ENCODE results near the gene GPS1.

GPS1 gene

DNA sequence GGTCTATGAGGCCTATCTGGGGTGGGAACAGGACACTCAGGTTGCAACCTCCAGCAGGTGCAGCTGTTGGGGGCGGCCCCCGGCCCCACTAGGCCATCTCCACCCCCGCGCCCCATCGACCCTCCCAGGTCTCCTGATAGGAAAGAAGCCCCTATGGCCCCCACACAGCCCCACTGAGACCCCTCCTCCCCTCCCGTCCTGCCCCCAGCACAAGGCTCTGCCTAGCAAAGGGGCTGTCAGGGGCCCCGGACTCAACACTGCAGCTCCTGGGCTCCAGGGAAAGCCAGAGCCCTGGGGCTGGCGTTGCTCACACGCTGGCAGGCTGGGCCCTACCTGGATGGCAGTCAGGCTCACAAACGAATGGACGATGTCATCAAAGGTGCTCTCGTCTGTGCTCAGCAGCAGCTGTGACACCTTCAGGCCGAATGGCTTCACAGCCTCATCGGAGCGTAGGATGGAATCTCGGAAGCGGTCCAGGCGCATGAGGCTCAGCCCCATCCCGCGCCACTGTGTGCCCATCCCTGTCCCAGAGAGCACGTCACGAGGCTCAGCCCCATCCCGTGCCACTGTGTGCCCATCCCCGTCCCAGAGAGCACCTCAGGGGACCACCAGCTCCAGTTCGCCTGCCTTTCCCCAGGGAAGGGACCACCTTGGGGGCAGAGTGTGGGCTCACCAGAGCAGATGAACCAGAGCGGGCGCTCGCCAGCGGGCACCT, 39.0 kb downstream of the GPS1 start:
- no peak for DNase-seq (ENCODE audit: low read depth in 2 of 2)

DNA sequence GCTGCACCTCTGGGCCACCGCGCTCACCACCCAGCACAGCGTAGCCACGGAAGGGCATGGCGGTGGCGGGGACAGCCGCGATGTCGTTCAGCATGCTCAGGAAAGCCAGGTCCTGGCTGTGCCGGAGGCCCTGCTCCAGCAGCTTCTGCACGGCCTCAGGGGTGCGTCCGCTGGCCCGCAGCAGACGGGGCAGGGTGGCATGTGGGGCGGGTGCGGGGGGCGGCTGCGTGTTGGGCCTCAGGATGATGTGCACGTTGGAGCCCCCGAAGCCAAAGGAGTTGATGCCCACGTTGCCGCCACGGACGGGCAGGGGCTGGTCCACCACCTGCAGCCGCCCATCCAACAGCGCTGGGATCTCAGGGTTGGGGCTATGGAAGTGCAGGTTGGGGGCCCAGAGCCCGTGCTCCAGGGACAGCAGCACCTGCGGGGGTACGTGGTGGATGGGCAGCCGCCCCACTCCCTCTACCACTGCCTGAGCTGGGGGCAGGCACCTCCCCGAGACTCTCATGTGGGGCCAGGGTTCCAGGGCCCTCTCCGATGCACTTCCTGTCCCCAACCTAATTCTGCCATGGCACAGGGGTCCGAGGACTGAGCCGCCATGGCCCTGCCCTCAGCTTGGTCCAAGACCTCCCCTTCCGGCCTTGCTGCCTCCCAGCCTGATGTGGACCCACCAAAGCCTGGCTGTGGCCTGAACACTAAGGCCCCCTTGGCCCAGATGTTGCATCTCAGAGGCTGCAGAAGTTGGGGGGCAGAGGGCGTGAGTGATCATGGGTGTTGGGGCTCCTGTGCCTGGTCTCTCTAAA, 39.8 kb downstream of the GPS1 start:
- DNase-seq (ENCODE audit: low read depth in 2 of 2): no peak

DNA sequence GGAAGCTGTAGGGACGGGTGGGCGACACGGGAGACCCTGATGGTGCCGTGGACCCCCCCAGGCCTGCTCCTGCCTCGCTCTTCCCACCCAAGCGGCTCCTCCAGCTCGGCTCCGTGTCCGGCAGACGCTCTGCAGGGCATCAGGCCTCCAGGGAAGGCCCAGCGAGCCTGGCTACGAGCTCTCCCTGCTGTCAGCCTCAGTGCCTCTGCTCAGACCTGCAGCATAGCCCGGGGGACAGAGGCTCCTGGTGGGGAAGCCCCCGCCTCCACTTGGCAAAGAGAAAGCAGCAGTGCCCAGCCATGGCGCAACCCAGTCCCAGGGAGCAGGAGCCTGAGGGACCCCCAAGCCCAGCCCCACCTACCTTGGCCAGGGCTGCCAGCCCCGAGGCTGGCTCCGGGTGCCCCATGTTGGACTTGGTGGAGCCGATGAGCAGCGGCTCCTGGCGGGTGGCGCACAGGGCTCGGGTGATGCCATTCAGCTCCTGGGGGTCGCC, 40.4 kb downstream of the GPS1 start:
- no peak for DNase-seq (ENCODE audit: low read depth in 2 of 2)

DNA sequence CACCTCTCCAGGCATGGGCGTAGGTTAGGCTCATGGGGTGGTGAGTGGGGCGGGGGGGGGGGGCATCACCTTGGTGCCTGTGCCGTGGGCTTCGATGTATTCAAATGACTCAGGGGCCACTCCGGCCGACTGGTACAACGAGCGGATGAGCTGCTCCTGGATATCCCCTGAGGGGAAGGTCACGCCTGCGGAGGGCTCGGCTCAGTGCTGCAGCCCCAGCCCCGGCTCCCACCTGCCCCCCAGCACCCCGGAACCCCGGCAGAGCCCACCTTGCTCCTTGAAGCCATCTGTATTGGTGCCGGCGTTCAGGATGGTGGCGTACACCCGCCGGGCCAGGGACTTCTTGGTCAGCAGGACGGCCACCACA, 40.9 kb downstream of the GPS1 start:
- DNase-seq (ENCODE audit: low read depth in 2 of 2): no peak

DNA sequence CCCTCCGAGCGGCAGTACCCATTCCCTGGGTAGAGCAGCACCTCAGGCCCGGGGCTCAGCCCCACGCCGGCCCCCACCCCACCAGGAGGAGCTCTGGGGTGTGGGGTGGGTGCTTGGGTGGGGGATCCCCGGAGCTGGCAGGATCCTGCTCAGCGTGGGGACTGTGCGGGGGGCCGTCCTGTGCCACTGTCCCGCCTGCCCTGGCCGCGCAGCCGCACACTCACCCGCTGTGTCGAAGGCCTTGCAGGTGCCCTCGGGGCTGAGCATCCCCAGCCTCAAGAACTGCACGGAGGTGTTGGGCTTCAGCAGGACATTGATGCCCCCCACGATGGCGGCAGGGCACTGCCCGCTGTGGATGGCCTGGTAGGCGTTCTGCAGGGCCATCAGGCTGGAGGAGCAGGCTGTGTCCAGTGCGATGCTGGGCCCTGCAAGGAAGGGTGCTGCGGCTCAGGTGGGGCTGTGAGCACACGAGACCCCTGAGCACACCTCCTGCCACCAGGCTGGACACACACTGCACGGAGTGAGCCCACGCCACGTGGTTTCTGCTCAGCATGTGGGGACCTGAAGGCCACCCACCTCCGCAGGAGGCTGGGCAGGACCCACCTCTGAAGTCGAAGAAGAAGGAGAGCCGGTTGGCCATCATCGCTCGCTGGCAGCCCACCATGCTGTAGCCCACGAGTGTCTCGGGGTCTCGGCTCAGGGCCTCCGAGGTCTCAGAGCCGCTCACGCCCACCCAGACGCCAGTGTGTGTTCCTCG, 41.5 kb downstream of the GPS1 start:
- no peak for DNase-seq (ENCODE audit: low read depth in 2 of 2)

DNA sequence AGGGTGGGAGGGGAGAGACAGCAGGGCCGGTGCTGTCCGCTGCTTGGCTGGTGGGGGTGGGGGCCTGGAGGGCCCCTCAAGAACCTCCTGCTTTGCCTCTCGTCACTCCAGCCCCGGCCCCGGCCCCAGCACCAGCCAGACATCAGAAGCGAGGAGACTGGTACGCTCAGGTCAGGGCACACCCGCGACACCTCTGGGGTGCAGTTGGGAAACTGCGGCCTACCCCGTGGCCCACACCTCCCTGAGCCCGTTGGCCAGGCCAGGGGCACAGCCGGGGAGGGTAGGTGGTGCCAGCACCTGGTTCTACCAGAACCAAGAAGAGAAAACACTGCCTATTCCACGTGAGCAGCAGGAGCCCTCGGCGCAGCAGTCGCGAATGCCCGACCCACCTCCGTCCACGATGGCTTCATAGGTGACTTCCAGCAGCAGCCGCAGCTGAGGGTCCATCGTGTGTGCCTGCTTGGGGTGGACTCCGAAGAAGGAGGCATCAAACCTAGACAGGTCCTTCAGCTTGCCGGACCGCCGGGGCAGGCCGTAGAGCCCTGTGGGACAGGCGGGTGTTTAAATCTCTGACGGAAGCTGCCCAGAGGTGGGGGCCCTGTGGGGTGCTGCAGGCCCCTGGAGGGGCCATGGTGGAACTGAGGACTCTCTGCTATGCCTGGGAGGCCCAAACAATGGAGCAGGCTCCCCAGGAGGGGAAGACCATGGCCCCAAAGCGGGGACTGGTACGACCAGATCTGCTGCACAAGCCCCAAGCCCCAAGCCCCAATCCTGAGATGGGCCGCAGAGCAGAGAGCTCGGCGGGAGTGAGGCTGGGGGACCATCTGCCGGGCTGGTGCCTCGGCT, 43.5 kb downstream of the GPS1 start:
- no peak for DNase-seq (ENCODE audit: low read depth in 2 of 2)

DNA sequence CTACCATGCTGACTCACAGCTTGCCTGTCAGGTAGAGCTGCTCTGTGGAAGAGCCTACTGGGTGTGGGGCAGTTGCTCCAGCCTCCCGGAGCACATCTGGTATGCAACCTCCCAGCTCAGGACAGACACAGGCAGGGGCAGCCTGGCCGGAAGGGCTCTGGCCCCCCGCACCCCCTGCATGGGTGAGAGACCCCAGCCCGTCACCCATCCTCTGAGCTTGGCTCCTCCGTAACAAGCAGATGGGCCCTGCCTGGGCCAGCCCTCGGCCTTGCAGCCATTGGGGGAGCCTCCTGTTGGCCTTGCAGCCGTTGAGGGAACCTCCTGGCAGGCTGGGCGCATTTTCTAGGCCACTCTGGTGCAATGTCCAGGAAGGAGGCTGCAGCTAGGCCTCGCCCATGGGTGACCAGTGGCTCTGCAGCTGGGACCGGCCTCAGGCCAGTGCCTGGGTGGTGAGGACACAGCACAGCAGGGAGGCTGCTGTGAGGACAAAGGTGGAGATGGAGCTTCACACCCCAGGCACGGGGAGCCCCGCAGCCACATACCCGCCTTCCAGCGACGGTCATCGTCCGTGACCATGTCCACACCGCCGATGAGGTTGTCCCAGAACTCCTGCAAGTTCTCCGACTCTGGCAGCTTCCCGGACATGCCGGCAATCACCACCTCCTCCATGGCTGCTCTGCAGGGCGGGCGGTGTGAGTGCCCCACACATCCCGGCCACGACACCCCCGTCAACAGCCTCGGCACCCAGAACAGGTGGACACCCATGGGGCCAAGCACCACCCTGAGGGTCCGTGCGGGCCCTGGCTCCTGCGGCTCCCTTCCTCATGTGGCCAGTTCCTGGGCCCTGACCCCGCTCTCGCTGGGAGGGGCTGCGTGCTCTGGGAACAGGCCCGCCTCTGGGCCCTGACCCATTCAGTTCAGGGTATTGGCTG, 44.3 kb downstream of the GPS1 start:
- DNase-seq (ENCODE audit: low read depth in 2 of 2): no peak

DNA sequence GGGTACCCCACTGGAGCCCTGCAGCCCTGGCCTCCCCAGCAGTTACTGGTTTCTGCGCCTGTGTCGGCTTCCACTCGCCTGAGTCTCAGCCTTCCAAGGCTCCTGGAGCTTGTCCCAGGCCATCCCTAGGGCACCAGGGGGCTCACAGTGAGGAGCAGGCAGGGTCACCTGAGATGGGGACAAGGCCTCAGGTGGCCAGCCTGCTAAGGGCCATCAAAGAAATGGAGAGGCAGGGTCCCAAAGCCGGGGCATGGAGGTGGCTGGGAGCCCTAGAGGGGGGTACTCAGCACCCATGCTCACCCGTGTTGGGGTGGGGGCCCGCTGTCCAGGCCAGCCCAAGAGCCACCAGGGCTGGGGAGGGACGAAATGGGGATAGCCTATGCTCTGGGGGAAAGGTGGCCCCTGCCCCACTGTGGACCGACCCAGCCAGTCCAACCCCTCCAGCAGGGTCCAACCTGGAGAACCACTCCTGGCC, 45.0 kb downstream of the GPS1 start:
- DNase-seq (ENCODE audit: low read depth in 2 of 2): no peak

DNA sequence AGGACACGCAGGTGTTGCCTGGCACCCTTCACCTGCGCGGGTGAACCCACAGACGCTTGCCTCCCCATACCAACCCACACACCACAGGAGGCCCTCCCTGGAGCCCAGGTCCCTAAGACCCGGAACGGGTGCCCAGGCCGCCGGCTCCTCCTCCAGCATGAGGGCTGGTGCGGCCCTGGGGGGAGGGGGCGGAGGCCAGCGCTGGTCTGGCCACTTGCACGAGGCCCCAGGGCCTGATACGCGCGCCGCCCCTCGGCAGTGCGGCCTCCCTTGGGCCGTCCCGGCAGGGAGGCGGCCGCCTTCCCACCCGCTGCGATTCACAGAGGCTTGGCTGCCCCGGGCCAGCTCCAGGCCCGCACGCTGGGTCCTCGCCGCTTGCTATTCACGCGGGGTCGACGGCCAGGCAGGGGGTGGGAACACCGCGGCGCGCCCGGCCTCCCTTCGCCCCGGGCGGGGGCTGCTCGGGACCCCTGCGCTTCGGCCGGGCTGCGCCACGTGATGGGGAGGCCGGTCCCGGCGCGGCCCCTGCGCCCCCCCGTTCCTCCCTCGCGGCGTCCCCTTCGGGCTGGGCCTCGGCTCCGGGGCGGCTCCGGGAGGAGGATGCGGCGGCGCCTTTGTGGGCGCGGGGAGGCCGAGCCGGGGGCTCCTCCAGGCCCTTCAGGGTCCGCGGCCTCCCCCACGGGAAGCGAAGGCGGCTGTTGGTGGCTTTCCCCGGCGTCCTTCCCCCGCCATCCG, 45.7 kb downstream of the GPS1 start:
- DNase-seq (ENCODE audit: low read depth in 2 of 2): no peak

DNA sequence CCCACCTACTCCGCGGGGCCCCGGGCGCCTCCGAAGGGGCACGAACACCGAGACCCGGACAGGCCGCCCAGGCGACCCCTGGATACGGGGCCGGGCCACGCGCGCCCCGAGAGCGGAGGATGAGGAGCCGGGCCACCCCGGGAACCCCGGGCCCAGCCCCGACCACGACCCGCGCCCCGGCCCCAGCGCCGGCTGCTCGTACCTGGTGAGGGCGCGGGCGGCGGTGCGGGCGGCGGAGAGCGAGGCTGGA, 46.1 kb downstream of the GPS1 start:
- no peak for DNase-seq (ENCODE audit: low read depth in 2 of 2)

DNA sequence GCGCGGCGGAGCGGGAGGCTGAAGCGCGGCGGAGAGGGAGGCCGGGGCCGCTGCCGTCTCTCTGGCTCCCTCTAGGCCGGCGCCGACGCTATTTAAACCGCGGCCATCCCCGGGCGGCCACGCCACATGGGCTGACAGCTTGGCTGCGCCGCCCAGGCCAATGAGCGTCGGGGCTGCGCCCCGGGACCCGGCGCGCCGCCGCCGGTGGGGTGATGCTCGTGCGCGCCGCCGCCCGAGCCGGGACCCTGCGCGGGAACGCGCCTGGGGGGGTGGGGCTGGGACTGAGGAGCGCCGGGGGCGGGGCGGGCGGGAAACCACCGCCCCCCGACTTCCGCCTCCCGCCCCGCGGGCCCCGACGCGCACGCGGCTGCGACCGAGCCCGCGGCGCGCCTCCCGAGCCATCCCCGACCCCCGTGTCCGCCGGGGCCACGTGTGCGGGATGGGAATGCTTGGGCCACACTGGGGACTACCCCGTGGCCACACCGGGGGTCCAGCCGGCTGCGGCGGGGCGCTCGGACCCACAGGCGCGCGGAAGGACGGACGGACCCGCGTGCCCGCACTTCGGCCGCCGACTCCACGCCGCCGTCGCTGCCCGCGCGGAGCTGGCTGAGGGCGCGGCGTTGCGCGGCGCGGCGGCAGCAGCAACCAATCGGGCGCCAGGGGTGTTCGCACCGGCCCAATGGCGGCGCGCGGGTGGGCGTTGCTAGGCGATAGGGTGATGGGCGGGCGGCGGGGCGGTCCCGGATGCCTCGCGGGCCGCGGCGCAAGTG, 46.7 kb downstream of the GPS1 start, which contains the start of gene FASN:
TSS of gene FASN (minus strand) at position 68 of the 770 bp plus-strand sequence. CDS start 1,791 bp downstream, outside the sequence.
- peak; percentile 90 to 94 for DNase-seq (ENCODE audit: low read depth in 2 of 2)

DNA sequence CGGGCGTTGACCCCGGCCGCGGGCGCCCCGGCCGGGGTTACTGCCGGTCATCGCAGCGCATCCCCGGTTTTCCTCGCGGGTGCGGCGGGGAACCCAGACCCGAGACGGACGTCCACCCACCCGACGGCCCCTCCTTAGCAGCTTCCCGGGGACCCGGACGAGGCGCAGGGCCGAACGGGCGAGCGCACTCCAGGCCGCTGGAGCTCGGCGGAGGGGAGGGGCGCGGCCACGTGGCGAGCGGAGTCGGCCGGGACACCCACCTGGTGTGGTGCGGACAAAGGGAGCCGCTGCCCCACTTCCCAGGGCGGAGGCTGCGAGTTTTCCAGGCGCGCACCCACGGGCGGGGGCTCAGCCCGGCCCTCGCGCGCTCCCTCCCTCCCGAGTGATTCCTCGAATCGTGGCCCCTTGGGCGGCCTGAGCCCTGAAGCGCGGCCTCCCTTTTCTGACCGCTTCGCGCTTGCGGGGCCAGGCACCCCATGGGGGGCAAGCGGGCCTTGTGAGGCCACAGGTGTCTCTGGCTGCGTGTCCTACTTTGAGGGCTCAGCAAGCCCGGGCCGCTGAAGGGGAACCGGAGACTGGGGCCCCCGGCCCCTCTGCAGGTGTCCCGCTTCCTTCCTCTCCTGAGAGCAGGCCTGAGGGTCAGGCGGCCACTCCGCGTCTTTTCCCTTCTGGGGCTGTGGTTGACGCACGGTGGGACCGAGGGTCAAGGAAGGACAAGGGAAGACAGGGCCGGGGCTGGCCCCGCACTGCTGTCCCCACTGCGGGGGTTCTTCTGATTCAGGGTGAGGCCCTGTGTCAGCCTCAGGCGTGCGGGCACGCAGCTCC, 47.5 kb downstream of the GPS1 start:
- no peak for DNase-seq (ENCODE audit: low read depth in 2 of 2)

DNA sequence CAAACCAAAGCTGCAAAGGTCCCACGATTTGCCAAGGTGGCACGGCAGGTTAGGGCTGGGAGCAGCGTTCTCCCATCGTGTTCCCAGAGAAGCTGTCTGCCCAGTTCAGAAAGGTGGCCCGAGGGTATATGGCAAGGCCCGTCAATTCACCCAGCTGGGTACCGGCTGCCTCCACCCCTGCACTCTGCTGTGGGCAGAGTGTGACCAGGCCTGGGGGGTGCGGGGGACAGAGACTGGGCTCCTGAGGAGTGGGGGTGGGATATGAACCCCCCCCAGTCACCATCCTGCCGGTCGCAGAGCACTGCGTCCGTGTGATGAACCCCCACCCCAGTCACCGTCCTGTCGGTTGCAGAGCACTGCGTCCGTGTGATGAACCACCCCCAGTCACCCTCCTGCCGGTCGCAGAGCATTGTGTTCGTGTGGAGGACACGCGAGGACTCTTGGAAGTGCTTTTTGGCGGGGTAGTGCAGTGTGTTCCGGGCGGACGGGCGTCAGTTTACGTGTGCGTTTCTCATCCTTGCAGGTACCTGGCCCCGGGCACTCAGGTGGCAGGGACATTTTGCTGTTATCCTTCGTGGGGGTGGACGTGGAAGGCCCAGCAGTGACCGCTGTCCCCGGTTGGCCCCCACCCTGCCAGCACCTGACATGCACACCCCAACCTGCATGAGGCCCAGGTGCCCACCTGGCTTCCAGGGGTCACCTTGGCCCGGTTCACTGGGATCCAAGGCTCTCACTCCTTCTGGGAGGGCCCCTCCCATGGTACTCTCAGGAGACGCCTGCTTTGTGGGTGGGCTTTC, 49.0 kb downstream of the GPS1 start:
- no peak for DNase-seq (ENCODE audit: low read depth in 2 of 2)

DNA sequence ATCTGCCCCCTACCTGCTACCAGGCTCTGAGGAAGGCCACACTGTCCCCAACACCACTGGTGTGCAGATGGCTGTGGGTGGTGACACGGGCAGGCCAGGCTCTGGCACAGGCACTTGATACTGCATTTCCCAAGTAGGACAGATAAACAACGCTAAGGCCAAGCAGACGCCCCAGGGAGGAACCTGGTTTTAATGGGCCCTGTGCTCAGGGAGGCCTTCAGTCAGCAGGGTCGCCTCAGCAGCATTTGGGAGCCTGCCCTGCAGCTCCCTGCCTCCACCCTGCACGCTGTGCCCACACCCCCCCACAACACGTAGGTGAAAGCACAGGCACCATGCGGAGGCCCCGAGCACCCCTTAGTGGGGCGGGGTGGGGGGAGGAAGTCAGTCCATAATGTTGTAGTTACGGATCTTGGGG, 49.6 kb downstream of the GPS1 start:
- no peak for DNase-seq (ENCODE audit: low read depth in 2 of 2)

DNA sequence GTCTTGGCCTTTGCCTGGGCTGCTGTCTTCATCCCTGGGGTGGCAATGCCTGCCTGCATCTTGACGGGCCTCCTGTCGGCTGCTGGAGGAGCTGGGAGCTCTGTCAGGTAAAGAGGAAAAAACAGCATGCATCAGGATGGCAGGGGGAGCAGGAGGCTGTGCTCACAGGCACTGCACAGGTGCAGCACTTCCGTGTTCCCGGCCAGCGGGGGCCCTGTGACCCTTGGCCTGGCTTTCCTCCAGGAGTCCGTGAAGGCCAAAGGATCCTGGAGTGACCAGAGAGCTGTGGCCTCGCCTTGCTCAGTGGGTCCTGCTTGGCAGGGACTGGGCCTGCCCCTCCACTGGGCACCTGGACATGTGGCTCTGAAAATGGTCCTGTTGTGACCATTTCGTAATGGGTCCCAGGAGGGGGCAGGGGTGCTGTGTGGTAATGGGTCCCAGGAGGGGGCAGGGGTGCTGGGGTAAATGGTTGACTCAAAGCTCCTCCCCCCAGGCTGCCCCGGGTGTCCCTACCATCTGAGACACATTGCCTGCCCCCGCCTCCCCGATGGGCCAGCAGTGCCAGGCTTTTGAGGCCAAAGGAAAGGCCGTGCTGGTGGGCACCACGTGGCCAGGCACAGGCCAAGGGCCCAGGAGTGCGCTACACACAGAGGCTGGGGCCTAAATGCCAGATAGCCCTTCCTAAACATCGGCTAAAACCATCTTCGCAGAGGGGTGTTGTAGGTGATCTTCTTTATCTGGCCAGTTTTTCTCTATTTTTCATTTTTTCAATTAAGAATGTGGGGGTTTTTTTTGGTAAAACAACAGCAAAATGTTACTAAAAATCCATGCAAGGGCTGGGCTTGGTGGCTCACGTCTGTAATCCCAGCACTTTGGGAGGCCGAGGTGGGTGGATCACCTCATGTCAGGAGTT, 50.3 kb downstream of the GPS1 start:
- DNase-seq (ENCODE audit: low read depth in 2 of 2): no peak

Measured in stimulated activated CD4-positive, alpha-beta T cell treated with anti-CD3 and anti-CD28 coated beads, Interleukin-15, amount 100 ng/mL, for 48 hours (primary cell).